ENCODE measurements around the gene ITGB2.

ITGB2 gene

GRCh38 chr21:44962403-44962966, 41.8 kb upstream of the ITGB2 start:
- H3K27me3 ChIP-seq (ENCODE audit: control insufficient read depth in 5 of 5, insufficient read depth in 4 of 5, low read length in 5 of 5) = no peaks in the 10 kb centered on the region
- H3K9me3 ChIP-seq (ENCODE audit: control insufficient read depth in 5 of 5, low read length in 5 of 5) = no peaks in the 10 kb centered on the region
- peaks cover 0 to 19% (median 4%) of the 10 kb centered on the region in 5 donors for H3K36me3 ChIP-seq (ENCODE audit: control insufficient read depth in 5 of 5, insufficient read depth in 5 of 5, low read length in 5 of 5)
- no peak overlapping the region for H3K4me3 ChIP-seq (ENCODE audit: low read depth in 1 of 5, low read length in 5 of 5)
- H3K9ac ChIP-seq (ENCODE audit: low read length in 5 of 5) = no peak overlapping the region
- no peak overlapping the region for H3K27ac ChIP-seq (ENCODE audit: low read depth, low read length)
- H3K4me1 ChIP-seq (ENCODE audit: control insufficient read depth in 5 of 5, insufficient read depth in 5 of 5, low read length in 5 of 5) = peaks cover 2 to 65% (median 53%) of the 10 kb centered on the region in 5 donors

- Histone ChIP-seq H3K27me3 (ENCODE audit: control insufficient read depth in 5 of 5, insufficient read depth in 4 of 5, low read length in 5 of 5) (no peaks in the 10 kb centered on the region), H3K4me3 (ENCODE audit: low read depth in 1 of 5, low read length in 5 of 5) (no peak overlapping the region), H3K9ac (ENCODE audit: low read length in 5 of 5) (no peak overlapping the region), H3K4me1 (ENCODE audit: control insufficient read depth in 5 of 5, insufficient read depth in 5 of 5, low read length in 5 of 5) (peaks cover 2 to 54% (median 35%) of the 10 kb centered on the region in 5 donors), H3K9me3 (ENCODE audit: control insufficient read depth in 5 of 5, low read length in 5 of 5) (no peaks in the 10 kb centered on the region), H3K27ac (ENCODE audit: low read depth, low read length) (no peak overlapping the region), H3K36me3 (ENCODE audit: control insufficient read depth in 5 of 5, insufficient read depth in 5 of 5, low read length in 5 of 5) (peaks cover 0 to 32% (median 9%) of the 10 kb centered on the region in 5 donors)
Measured at GRCh38 chr21:44960141-44961092, 39.7 kb upstream of the ITGB2 start.

GRCh38 chr21:44959376-44960091, 38.8 kb upstream of the ITGB2 start:
- H3K9ac ChIP-seq (ENCODE audit: low read length in 5 of 5) = peak overlapping the region in 1 of 5 donors; percentile 16
- H3K4me3 ChIP-seq (ENCODE audit: low read depth in 1 of 5, low read length in 5 of 5) = peak overlapping the region in 2 of 5 donors; percentile 14 to 46
- peaks cover 0 to 33% (median 9%) of the 10 kb centered on the region in 5 donors for H3K36me3 ChIP-seq (ENCODE audit: control insufficient read depth in 5 of 5, insufficient read depth in 5 of 5, low read length in 5 of 5)
- no peaks in the 10 kb centered on the region for H3K27me3 ChIP-seq (ENCODE audit: control insufficient read depth in 5 of 5, insufficient read depth in 4 of 5, low read length in 5 of 5)
- peak overlapping the region; percentile 67 for H3K27ac ChIP-seq (ENCODE audit: low read depth, low read length)
- peaks cover 2 to 56% (median 33%) of the 10 kb centered on the region in 5 donors for H3K4me1 ChIP-seq (ENCODE audit: control insufficient read depth in 5 of 5, insufficient read depth in 5 of 5, low read length in 5 of 5)
- H3K9me3 ChIP-seq (ENCODE audit: control insufficient read depth in 5 of 5, low read length in 5 of 5) = no peaks in the 10 kb centered on the region

GRCh38 chr21:44958471-44959191, 37.9 kb upstream of the ITGB2 start:
- Histone ChIP-seq H3K9me3 (ENCODE audit: control insufficient read depth in 5 of 5, low read length in 5 of 5) (no peaks in the 10 kb centered on the region), H3K4me1 (ENCODE audit: control insufficient read depth in 5 of 5, insufficient read depth in 5 of 5, low read length in 5 of 5) (peaks cover 2 to 56% (median 33%) of the 10 kb centered on the region in 5 donors), H3K4me3 (ENCODE audit: low read depth in 1 of 5, low read length in 5 of 5) (peak overlapping the region; percentile 24 to 46 (median 36)), H3K36me3 (ENCODE audit: control insufficient read depth in 5 of 5, insufficient read depth in 5 of 5, low read length in 5 of 5) (peaks cover 0 to 42% (median 9%) of the 10 kb centered on the region in 5 donors), H3K9ac (ENCODE audit: low read length in 5 of 5) (peak overlapping the region in 1 of 5 donors; percentile 66), H3K27me3 (ENCODE audit: control insufficient read depth in 5 of 5, insufficient read depth in 4 of 5, low read length in 5 of 5) (no peaks in the 10 kb centered on the region), H3K27ac (ENCODE audit: low read depth, low read length) (peak overlapping the region; percentile 67)

GRCh38 chr21:44957901-44958451, 37.3 kb upstream of the ITGB2 start:
- peak overlapping the region; percentile 67 for H3K27ac ChIP-seq (ENCODE audit: low read depth, low read length)
- peaks cover 0 to 44% (median 9%) of the 10 kb centered on the region in 5 donors for H3K36me3 ChIP-seq (ENCODE audit: control insufficient read depth in 5 of 5, insufficient read depth in 5 of 5, low read length in 5 of 5)
- H3K27me3 ChIP-seq (ENCODE audit: control insufficient read depth in 5 of 5, insufficient read depth in 4 of 5, low read length in 5 of 5) = no peaks in the 10 kb centered on the region
- H3K4me3 ChIP-seq (ENCODE audit: low read depth in 1 of 5, low read length in 5 of 5) = peak overlapping the region in 3 of 5 donors; percentile 6 to 43 (median 36)
- H3K9me3 ChIP-seq (ENCODE audit: control insufficient read depth in 5 of 5, low read length in 5 of 5) = no peaks in the 10 kb centered on the region
- H3K4me1 ChIP-seq (ENCODE audit: control insufficient read depth in 5 of 5, insufficient read depth in 5 of 5, low read length in 5 of 5) = peaks cover 2 to 55% (median 33%) of the 10 kb centered on the region in 5 donors
- peak overlapping the region in 1 of 5 donors; percentile 66 for H3K9ac ChIP-seq (ENCODE audit: low read length in 5 of 5)

GRCh38 chr21:44957047-44957831, 36.5 kb upstream of the ITGB2 start:
- Histone ChIP-seq H3K27ac (ENCODE audit: low read depth, low read length) (no peak overlapping the region), H3K36me3 (ENCODE audit: control insufficient read depth in 5 of 5, insufficient read depth in 5 of 5, low read length in 5 of 5) (peaks cover 0 to 43% (median 9%) of the 10 kb centered on the region in 5 donors), H3K4me3 (ENCODE audit: low read depth in 1 of 5, low read length in 5 of 5) (no peak overlapping the region), H3K27me3 (ENCODE audit: control insufficient read depth in 5 of 5, insufficient read depth in 4 of 5, low read length in 5 of 5) (no peaks in the 10 kb centered on the region), H3K9ac (ENCODE audit: low read length in 5 of 5) (no peak overlapping the region), H3K9me3 (ENCODE audit: control insufficient read depth in 5 of 5, low read length in 5 of 5) (no peaks in the 10 kb centered on the region), H3K4me1 (ENCODE audit: control insufficient read depth in 5 of 5, insufficient read depth in 5 of 5, low read length in 5 of 5) (peaks cover 2 to 48% (median 33%) of the 10 kb centered on the region in 5 donors)

GRCh38 chr21:44956356-44957046, 35.8 kb upstream of the ITGB2 start:
- Histone ChIP-seq H3K27me3 (ENCODE audit: control insufficient read depth in 5 of 5, insufficient read depth in 4 of 5, low read length in 5 of 5) (no peaks in the 10 kb centered on the region), H3K9ac (ENCODE audit: low read length in 5 of 5) (no peak overlapping the region), H3K4me3 (ENCODE audit: low read depth in 1 of 5, low read length in 5 of 5) (no peak overlapping the region), H3K27ac (ENCODE audit: low read depth, low read length) (no peak overlapping the region), H3K4me1 (ENCODE audit: control insufficient read depth in 5 of 5, insufficient read depth in 5 of 5, low read length in 5 of 5) (peaks cover 2 to 43% (median 33%) of the 10 kb centered on the region in 5 donors), H3K36me3 (ENCODE audit: control insufficient read depth in 5 of 5, insufficient read depth in 5 of 5, low read length in 5 of 5) (peaks cover 0 to 48% (median 13%) of the 10 kb centered on the region in 5 donors), H3K9me3 (ENCODE audit: control insufficient read depth in 5 of 5, low read length in 5 of 5) (no peaks in the 10 kb centered on the region)

- H3K27me3 ChIP-seq (ENCODE audit: control insufficient read depth in 5 of 5, insufficient read depth in 4 of 5, low read length in 5 of 5) = no peaks in the 10 kb centered on the region
- H3K4me1 ChIP-seq (ENCODE audit: control insufficient read depth in 5 of 5, insufficient read depth in 5 of 5, low read length in 5 of 5) = peaks cover 2 to 47% (median 33%) of the 10 kb centered on the region in 5 donors
- no peak overlapping the region for H3K9ac ChIP-seq (ENCODE audit: low read length in 5 of 5)
- no peaks in the 10 kb centered on the region for H3K9me3 ChIP-seq (ENCODE audit: control insufficient read depth in 5 of 5, low read length in 5 of 5)
- H3K4me3 ChIP-seq (ENCODE audit: low read depth in 1 of 5, low read length in 5 of 5) = no peak overlapping the region
- H3K36me3 ChIP-seq (ENCODE audit: control insufficient read depth in 5 of 5, insufficient read depth in 5 of 5, low read length in 5 of 5) = peaks cover 0 to 48% (median 17%) of the 10 kb centered on the region in 5 donors
- no peak overlapping the region for H3K27ac ChIP-seq (ENCODE audit: low read depth, low read length)
Measured at GRCh38 chr21:44955798-44956175, 35.1 kb upstream of the ITGB2 start.
